Stimulated activated CD8-positive, alpha-beta memory T cell treated with anti-CD3 and anti-CD28 coated beads, Interleukin-4, amount 100 ng/mL, for 4 hours (primary cell): ENCODE data around the gene SKIC8.
"Not testable (repeated sequence)": the region's sequence is repeated elsewhere in the genome, so short reads cannot be mapped to it uniquely, and the experiment has no call there.

Source experiments
- DNase-seq, 2 donors: peaks; one replicate each; pipeline ENCODE4 v3.0.0-alpha.2; 2020; ENCODE audit warnings: low read depth in 2 of 2, low spot score in 1 of 2

SKIC8 gene

DNA sequence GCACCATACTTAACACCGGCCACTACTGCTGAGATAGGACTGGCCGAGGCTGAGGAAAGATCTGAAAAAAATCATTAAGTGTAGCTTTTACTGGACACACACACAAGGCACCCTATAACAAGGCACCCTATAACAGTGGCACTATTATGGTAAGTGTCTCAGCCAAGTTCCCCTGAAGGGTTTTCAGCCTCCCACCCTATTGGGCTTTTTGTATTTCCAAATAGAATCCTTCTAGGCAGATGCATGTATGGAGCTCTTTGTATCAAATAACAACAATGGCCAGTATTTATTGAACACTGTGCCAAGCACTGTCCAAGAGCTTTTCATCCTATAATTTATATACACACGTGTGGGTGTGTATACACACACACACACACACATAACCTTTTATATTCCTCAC, 41.7 kb downstream of the SKIC8 start:
- no peak for DNase-seq

DNA sequence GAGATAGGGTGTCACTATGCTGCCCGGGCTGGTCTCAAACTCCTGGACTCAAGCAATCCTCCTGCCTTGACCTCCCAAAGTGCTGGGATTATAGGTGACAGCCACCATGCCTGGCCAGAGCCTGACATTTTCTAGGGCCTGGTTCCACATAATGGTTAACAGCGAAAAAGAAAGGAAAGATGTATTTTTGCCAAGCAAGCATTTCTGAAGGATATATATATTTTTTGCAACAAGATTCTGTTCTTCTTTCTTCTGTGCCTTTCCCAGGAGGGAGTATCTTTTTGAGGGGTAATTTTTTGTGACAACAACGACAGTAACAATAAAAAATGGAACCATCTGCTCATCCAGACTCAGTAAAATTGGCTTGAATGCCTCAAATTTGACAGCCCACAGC, 43.4 kb downstream of the SKIC8 start:
- no peak for DNase-seq

DNA sequence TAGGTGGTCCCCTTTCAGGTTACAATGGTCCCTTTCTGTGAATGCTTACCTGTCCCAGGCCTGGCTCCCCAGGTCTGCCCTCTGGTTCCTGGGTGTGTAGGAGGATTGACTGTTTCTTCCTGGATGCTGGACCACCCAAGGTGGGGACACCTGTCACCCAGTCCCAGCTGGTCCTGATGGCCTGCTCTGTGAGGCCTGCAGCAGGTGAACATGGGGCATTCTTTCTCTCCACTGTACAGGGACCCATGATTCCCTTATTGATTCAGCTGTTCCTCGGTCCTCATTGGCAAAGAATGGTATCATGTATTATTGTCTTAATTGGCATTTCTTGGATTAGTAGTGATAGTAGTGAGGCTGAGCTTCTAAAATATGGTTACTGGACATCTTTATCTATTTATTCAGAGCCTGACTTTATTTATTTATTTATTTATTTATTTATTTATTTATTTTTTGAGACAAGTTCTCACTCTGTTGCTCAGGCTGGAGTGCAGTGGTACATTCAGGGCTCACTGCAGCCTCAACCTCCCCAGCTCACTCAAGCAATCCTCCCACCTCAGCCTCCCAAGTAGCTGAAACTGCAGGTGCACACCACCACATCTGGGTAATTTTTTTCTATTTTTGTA, 43.9 kb downstream of the SKIC8 start:
- no peak for DNase-seq

DNA sequence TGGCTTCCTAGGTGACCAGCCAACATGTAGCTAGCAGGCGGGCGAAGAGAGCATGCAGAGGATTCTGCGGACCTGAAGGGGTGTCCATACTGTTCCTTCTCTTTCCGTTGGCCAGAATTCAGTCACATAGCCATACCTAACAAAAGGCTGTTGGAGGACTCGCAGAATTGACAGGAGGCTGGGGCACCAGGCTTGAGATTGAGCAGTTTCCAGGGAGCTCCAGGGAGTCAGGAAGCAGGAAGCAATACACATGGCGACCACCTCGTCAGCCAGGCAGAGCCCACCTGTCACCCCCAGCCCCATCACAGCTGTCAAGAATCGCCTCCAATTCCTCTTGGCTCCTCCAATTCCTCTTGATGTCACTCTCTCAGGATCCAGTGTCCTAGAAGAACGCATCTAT, 48.3 kb downstream of the SKIC8 start:
- no peak for DNase-seq

DNA sequence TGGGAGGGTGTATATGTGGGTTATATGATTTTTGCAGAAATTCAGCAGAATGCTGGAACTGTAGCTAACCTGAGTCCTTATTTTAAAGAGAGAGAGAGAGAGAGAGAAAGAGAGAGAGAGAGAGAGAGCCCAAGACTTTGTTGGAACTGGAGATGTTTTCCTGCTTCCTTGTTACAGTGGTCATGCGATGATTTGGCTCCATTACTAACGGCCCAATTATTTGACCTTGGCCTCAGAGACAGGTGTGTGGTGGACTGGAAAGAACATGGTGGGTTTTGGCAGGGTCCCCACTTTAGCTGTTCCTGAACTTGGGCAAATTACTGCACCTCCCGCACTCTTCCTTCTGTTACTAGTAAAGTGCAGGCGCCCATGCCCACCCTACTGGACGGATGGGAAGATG, 50.3 kb downstream of the SKIC8 start:
- no peak for DNase-seq

DNA sequence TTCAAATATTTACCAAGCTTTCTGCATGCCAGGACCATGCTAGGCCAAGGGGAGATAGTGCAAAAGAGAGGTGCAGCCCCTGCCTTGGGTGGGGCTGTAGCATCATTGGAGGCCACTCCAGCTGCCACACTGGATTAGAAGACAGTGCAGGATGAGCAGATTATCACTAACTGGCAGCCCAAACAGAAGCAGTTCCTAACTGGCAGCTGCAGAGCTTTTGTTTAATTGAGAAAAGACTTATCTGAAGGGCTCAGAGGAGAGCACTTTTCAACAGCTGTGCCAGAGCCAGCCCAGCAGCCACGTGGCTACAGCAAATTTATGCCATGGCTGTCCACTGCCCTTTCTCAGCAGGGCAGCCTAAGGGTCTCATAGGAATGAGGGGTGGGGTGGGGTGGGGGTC, 51.5 kb downstream of the SKIC8 start:
- no peak for DNase-seq

DNA sequence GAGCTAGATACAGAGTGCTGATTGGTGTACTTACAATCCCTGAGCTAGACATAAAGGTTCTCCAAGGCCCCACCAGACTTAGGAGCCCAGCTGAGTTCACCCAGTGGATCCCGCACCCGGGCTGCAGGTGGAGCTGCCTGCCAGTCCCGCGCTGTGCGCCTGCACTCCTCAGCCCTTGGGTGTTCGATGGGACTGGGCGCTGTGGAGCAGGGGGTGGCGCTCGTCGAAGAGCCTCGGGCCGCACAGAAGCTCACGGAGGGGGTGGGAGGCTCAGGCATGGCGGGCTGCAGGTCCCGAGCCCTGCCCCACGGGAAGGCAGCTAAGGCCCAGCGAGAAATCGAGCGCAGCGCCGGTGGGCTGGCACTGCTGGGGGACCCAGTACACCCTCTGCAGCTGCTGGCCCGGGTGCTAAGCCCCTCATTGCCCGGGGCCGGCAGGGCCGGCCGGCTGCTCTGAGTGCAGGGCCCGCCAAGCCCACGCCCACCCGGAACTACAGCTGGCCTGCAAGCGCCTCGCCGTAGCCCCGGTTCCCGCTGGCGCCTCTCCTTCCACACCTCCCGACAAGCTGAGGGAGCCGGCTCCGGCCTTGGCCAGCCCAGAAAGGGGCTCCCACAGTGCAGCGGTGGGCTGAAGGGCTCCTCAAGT, 53.3 kb downstream of the SKIC8 start:
- DNase-seq: not testable (repeated sequence)

DNA sequence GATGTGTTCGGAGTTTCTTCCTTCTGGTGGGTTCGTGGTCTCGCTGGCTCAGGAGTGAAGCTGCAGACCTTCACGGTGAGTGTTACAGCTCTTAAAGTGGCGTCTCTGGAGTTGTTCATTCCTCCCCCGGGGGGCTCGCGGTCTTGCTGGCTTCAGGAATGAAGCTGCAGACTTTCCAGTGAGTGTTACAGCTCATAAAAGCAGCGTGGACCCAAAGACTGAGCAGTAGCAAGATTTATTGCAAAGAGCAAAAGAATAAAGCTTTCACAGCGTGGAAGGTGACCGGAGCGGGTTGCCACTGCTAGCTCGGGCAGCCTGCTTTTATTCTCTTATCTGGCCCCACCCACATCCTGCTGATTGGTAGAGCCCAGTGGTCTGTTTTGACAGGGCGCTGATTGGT, 54.0 kb downstream of the SKIC8 start:
- not testable (repeated sequence) for DNase-seq

DNA sequence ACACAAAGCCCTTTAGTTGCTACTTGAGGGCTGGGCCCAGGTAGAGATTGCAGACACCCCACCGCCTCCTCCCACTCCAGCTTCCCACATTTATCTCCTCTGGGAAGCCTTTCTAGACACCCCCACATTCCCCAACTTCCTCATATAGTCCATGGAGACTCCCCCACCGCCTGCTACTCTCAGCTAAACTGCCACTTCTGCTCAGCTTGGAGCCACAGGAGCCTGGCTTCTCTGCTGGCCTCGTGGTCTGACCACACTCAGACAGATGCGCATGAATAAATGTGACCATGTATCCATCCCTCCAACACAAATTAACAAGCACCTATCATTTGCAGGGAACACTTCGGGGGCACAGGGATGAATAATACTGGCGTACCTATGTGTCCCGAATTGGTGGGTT, 54.5 kb downstream of the SKIC8 start:
- no peak for DNase-seq

DNA sequence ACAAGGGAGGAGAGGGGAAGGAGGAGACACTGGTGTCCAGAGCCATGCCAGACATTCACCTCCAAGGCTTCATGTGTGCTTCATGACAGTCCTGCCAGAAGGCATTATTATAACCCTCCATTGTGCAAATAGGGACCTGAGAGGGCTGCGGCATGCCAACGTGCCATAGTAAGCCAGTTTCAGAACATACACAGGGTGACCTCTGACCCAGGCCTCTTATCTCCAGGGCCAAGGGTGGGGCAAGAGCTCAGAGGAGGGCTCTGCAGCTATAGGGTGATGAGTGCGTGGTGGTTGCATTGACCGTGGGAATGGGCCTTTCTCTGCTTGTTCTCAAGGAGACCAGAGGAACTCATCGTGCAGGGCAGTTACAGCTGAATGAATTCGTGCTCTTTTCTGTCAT, 55.3 kb downstream of the SKIC8 start:
- DNase-seq: no peak

DNA sequence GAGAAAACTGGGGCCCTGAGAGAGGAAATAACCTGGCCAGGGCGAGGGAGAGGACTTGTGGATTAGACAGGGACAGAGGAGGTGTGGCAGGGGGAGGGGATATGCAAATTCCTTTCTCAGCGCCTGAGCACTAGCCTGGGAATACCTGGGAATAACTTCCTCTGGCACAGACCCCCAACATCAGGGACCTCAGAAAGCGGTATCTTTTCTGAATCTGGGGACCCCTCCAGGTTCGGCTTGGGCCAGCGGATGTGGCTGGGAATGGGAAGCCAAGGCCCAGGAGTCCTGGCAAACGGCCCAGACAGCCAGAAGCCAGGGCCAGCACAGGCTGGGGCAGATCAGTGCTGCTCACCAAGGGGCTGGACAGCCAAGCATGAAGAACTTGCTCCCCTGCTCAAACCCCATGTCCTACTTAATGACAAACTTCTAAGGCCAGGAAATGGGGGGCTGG, 55.9 kb downstream of the SKIC8 start:
- DNase-seq: no peak

DNA sequence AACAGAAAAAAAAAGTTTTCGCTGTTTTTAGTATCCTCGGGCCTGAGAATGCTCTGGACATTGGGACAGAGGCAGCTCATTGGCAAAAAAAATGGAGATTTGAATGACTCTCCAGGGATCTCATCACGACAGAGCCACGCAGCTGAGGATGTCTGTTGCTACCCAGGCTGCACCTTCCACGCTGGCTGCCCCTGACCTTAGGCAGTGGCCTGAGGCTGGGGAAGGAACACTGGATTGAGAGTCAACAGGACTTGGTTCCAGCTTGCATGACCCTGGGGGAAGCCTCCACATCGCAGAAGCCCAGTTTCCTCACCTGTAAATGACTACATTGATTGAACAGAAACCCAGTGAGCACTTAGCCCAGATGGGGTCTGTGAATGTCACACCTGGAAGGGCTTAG, 56.4 kb downstream of the SKIC8 start:
- no peak for DNase-seq

DNA sequence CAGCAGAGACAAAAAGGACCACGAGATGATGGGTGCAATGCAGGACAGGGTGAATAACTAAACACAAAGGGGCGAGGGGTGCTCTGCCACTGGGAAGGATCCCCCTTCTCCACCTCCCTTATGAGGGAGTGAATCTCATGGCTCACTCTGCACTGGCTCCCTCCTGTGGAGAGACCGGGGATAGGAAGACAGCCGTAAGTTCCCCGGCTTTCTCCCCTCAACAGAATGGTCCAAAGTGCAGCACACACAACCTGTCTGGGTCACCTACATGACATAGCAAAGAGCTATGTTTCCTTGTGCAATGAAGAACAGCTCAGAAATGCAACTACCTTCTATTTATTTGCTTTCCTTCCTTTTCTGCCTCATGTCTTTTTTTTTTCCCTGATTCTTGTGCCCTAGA, 57.3 kb downstream of the SKIC8 start:
- DNase-seq: no peak

DNA sequence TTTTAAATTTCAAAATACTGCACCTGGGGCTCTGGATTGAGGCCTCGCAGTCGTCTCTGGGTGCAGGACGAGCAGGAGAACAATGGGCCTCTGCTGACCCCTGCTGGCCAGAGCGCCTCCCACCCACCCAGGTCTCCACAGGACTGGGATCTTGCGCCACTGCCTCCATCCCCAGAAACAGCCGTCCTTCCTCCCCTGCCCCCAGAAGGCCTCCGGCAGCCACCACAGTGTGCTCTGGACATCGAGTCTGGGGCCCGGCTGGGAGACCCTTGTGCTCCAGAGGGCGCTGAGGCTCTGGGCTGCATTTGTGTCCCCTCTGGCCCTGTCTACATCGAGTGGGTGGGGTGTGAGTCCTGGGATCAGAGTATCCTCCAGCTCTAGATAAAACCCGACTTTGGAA, 58.4 kb downstream of the SKIC8 start:
- DNase-seq: peak; percentile 55 to 62

DNA sequence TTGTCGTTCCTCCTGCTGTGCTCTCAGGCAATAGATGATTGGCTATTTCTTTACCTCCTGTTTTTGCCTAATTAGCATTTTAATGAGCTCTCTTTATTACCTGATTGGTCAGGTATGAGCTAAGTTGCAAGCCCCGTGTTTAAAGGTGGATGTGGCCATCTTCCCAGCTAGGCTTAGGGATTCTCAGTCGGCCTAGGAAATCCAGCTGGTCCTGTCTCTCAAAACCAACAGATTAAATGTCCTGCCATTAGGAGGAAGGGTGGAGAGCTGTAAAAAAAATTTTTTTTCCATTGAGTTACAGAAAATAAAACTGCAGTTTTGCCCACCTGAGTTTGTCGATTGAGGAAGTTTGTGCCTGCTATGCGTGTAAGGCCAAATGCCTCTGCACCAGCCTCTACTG, 59.6 kb downstream of the SKIC8 start:
- DNase-seq: no peak

DNA sequence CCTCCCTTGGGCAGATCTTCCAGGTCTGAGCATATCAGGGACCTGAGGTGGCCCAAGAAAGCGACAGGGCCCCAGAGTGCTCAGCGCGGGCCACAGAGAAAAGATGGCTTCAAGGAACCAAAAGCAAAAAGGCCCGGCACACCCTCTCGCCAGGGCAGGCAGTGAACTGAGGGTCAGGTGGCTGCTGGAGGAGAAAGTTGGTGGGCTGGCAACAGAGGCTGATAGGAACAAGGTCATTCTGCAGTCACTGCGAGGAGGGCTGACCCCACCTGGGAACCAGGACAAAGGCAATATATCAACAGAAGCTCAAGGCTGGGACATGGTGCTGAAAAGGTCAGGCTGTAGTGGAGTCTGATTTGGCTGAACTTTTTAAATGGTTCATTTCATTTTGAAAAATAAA, 62.3 kb downstream of the SKIC8 start:
- no peak for DNase-seq

DNA sequence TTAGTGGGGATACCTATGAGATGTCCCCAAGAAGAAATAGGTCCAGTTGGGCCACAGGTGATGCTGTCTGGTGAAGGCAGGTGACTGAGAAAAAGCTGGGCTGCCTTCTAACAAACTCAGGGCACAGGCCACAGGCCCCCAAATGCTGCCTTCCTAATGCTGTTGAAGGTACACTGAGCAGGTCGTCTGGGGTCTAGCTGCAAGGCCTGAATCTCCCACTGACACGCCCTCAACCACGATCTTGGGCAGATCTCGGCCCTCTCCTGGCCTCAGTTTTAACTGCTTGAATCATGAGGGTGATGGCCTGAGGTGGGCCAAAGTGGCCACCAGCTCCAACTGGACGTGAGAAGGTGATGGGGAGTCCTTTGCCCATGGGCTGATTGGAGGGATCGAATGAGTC, 62.9 kb downstream of the SKIC8 start:
- no peak for DNase-seq

DNA sequence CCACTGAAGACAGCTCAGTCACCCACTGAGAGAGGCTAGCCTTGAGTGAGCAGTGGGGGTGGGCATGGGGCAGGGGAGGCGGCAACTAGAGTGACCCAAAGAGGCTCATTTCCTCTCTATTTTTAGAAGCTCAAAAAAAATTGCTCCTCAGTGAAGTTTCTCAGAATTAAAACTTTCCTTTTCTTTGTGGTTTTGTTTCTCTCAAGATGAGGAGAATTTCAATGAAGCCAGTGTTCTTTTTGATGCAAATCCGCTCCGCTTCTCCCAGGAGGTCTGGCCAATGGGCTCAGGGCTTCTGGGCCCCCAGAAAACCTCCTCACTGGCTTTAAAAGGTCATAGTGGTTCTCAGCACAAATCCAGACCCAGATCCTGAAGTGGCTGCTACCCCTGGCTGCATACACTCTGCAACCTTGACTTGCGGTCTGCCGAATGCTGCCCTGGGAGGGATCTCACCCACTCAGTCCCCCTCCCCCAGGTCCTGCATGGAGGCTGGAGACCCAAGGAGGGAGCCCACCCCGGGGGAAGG, 64.8 kb downstream of the SKIC8 start, which contains the start of gene ACSBG1:
Gene ACSBG1 (minus strand): TSS at position 51 of the 526 bp plus-strand sequence. CDS start 64 bp downstream, outside the sequence.
- DNase-seq: no peak

DNA sequence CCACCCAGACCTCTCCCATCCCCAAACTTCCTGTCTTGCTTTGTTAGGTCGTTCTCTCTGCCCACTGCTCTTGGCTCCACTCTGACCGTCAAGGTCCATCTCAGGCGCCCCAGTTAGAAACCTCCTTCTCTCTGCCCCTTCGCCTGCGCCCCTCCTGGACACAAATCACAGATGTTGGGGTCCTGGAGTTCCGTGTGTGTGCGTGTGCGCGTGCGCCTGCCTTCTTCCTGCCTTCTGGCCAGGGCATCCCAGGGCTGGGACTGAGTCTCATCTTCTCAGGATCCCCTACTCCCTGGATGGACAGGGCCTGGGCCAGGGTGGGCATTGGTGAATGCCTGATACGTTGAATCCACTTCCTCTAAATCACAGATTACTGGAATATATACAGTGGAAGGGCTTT, 65.9 kb downstream of the SKIC8 start:
- DNase-seq: no peak
